AG20443 (cell line): ENCODE data around the gene RALA.
A peak's percentile ranks its signal among the peaks of the same experiment; 100 is the strongest.
"Not testable (repeated sequence)": the region's sequence is repeated elsewhere in the genome, so short reads cannot be mapped to it uniquely, and the experiment has no call there.

Experiments
- DNase-seq: peaks from one replicate; pipeline ENCODE4 v3.0.0; 2012; ENCODE audit warnings: low spot score, mixed read lengths

RALA gene

DNA sequence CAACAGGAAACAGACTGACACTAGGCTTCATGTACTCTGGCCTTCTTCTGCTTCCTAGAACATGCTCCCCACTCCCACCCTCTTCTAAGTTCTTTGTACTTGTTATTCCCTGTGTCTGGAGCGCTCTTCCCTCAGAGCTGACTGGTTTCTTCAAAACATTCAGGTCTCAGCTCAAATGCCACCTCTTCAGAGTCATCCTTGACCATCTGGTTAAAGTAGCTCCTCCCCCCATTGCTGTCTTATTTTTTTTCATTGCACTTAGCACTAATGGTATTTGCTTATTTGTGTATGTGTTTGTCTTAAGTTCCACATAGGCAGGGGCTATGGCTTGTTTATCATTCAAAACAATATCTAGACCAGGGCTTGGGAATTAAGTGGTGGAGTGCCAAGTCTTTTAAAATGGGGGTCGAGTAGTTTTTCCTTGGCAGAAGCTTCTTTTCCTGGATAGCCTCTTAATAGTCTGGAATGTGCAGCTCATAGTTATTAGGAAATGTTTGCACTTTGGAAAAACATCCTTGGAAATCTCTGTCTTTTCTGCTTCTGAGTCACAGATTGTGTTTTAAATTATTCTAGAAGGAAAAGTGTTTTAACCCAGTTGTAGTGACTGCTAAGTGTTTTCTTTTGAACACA lies 60.0 kb downstream of the RALA start:
- DNase-seq, result peak; percentile 64

DNA sequence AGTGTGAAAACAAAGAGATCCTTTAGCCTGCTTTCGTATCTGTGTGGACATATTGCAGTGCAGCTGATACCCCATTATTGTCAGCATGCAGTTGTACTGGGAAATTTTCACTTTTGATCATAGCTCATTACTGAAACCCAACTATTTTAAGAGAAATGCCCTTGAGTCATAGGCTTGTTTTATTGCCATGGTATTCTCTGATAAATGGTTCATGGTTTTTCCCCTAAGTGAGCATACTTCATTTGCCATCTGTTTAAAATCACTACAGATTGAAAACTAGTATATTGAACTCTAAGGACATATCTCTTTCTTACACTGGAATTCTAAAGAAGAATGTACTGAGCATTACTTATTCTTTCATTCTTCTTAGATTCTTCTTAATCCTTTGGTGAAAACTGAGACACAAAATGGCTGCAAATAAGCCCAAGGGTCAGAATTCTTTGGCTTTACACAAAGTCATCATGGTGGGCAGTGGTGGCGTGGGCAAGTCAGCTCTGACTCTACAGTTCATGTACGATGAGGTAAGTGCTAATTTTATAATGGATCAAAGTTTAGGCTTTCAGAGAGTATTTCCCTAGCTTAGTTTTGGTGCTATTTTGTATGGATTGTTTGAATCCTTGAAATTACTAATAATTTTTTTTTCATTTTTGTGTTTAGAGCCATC lies 63.0 kb downstream of the RALA start:
- peak; percentile 32 for DNase-seq

DNA sequence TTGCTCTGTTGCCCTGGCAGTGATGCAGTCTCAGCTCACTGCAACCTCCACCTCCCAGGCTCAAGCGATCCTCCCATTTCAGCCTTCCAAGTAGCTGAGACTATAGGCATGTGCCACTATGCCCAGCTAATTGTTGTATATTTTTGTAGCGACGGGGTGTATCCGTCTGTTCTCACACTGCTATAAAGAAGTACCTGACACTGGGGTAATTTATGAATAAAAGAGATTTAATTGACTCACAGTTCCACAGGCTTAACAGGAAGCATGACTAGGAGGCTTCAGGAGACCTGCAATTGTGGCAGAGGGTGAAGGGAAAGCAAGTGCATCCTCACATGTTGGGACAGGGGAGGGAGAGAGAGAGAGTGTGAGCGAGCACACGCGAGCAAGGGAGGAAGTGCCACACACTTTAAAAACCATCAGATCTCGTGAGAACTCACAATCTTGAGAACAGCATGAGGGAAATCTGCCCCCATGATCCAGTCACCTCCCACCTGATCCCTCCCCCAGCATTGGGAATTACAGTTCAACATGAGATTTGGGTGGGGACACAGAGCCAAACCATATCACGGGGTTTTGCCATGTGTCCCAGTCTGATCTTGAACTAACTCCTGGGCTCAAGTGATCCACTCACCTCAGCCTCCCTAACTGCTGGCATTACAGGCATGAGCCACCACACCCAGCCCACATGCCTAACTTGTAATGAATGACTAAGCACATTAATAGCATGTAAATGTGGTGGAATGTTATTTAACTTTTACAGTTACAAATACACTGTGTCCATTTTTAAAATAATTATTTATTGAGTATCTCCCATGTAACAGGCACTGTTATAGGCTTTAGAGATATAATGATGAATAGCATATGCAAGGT lies 65.5 kb downstream of the RALA start:
- DNase-seq, result no peak

DNA sequence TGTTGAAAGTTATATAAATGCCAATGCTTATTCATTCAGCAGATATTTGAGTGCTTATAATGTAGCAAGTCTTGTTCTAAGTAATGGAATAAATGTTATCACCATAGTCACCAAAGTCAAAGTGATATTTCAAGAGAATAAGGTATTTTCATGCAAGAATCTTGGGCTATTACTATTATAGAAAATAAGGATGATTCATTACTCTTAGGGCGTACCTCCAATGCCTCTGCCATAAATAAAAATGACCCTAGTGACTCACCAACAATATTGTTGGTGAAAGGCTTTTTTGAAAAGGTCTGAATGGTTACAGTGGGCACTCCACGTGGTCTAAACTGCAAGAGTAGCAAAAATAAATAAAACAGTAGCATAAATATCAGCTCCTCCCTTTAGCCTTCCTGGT lies 68.4 kb downstream of the RALA start:
- peak; percentile 24 for DNase-seq

DNA sequence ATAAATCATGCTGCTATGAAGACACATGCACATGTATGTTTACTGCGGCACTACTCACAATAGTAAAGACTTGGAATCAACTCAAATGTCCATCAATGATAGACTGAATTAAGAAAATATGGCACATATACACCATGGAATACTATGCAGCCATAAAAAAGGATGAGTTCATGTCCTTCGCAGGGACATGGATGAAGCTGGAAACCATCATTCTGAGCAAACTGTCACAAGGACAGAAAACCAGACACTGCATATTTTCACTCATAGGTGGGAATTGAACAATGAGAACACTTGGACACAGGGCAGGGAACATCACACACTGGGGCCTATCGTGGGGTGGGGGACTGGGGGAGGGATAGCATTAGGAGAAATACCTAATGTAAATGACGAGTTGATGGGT lies 69.7 kb downstream of the RALA start:
- DNase-seq, result not testable (repeated sequence)

DNA sequence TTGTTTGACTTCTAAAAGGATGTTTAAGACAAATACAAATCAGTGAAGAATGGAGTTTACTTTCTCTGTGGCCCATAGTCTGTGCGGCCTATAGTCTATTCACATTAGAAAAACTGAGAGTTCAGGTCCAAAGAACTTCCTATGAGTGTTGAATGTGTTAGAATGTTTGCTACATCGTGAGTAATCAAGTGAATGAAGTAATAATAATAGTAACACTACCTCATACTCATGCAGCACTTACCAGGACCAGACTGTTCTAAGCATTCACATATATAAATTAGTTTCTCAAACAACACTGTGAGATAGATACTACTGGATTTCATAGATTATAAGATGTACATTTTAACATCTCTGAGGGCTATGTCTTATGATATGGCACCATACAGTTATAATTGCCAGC lies 70.4 kb downstream of the RALA start:
- no peak for DNase-seq

DNA sequence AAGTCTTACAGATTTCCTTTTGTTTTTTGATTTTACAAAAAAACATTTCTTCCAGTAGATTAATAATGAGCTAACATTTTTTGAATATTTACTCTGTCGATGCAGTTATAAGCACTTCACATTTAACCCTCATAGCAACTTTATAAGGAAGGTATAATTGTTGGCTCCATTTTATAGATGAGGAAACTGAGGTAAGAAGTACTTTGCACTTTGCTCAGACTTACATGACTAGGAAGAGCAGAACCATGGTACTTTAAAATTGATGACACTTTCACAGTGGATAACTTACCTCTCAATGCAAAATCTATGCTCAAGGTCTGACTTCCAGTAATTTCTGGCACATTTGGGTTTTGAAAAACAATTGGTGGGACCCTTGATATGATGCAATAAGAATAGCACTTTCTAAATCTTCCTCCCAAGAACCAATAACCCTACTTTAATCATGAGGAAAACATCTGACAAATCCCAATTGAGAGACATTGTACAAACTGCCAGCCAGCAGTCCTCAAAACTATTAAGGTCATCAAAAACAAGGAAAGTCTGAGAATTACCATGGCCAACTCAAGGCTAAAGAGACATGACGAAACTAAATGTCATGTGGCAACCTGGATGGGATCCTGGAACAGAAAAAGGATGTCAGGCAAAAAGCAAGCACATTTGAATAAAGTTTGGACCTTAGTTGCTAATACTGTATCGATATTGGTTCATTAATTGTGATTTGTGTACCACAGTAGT lies 72.6 kb downstream of the RALA start:
- DNase-seq, result no peak

DNA sequence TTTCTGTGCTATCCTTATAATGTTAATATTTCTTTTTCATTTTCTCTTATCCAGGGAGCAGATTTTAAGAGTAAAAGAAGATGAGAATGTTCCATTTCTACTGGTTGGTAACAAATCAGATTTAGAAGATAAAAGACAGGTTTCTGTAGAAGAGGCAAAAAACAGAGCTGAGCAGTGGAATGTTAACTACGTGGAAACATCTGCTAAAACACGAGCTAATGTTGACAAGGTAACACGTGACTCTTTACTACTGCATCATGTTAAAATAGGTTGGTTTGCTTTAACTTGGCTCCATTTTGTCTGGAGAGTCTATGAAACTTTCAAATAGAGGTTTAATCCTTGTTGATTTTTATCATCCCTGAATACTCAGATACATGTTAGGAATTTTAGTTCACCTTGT lies 73.3 kb downstream of the RALA start:
- DNase-seq, result no peak

DNA sequence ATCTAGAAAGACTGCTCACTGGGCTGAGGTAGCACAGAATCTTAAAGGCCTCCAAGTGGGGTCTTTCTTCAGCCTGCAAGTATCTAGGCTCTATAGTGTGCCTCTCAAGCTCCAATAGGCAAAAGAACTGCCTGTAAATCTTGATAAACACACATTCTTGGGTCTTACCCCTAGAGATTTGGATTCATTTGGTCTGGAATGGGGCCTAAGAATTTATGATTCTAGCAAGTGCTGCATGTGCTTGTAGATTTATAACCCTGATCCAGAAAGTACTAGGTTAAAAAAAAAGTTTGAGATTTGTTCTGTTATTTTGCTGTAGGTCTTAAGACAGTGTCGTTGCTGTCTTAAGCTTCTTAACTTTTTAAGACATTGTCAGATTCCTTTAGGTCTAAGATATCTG lies 74.1 kb downstream of the RALA start:
- DNase-seq, result no peak

DNA sequence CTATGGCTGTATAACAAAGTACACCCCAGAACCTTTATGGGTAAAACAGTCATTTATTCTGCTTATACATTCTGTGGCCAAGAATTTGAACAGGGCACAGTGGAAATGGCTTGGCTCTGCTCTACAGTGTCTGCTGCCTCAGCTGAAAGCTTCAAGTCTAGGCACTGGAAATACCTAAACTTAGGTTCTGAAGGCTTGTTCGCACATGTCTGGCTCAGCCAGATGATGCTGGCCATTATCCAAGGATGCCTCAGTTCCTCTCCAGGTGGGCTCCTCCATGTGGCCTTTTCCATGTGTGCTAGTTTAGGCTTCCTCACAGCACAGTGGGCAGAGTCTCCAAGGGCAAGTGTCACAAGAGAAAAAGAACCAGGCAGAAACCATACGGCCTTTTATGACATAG lies 76.8 kb downstream of the RALA start:
- DNase-seq, result no peak

DNA sequence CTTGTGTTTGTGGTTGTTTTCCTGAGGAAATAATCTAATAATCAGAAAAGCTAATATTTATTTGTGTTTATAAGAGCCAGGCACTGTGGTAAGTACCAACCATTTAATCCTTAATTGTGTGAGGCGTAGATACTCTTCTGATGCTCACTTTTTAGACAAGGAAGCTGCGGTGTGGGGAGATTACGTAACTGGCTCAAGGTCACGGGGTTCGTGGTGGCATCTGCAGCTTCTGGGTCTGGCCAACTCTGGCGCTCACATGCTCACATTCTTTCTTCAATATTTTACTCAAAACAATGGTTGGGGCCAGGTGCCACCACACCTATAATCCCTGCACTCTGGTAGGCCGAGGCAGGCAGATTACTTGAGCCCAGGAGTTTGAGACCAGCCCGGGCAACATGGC lies 77.6 kb downstream of the RALA start:
- DNase-seq, result no peak

DNA sequence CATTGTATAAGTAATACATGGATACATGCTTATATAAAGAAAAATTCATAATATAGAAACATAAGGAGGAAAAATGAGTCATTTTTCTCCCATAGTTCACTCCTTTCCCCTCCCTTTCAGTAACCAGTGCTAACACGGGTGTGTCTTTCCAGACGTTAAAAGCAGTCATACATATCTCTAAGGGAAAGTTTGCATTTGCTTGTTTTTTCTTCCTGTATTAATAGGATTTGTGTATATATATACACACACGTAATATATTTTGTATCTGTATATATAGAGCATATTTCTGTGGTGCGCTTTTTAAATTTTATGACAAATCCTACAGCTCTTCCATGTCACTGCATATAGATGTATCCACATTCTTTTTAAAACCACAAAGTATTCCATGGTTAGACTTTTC lies 78.8 kb downstream of the RALA start:
- no peak for DNase-seq

DNA sequence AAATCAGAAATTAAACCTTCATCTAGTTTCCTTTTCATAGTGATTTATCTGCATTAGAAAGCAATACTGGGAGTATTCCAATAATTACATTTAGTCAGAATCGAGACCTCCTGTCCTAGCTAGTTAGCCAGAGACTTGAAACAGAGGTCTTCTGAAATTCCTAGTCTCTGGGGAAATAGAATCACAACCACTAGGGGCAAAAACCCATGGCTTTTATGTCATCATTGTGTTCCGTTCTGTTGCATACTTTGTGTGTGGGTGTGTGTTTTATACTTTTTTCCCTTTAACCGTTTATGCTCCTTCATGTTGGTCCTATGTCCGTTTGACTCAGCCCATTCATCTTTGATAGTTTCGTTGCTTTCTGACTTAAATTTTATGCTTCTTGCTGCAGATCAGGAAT lies 79.8 kb downstream of the RALA start:
- no peak for DNase-seq

DNA sequence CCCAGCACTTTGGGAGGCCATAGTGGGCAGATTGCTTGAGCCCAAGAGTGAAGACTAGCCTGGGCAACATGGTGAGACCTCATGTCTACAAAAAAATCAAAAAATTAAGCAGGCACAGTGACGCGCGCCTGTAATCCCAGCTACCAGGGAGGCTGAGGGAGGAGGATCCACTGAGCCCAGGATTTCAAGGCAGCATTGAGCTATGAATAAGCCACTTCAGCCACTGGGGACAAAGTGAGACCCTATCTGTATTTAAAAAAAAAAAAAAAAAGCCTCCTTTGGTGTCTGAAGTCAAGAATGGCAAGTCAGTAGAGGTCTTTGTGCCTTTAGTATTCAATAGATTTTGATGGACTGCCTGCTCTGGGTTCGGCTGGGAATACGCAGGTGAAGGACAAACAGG lies 85.7 kb downstream of the RALA start:
- DNase-seq, result no peak

DNA sequence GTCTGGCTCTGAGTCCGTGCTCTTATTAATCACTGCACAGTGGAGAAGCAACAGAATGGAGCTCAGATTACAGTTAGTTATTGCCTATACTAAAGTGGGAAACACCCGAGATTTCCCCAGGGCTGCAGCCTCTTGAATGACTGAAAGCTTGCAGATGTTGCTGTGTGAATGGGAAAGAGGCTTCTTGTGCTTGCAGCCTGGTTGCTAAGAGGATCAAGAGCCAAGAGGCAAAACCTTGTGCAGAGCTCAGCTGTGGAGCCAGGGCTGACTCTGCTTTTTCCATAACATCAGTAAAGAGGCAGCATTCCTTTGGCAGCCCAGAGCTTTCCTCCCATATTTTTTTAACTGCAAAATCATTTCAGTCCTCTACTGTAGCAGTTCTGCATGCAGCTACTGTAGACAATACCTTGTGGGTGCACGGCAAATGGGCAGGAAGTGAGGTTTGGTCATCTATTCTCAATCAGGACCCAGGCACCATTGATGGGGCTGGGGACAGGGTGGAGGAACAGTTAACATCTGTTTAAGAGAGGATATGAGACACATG lies 86.5 kb downstream of the RALA start:
- peak; percentile 81 for DNase-seq

DNA sequence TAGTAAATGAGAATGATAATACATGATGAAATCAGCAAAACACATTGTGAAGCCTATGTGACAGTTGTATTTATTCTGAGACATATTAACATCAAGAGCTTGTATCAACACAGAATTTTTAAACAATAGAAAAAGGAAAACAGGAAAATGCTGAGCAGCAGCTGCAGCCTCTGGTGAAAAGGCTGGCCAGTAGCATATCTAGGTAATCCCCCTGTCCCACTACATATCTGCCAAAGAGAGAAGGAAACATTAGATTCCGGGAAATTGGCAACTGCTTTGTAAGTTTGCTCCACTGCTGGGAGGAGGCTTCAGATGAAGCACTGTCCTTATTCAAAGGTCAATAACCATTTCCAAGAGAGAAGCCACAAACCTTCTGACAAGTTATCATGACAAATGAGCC lies 89.4 kb downstream of the RALA start:
- DNase-seq, result no peak

DNA sequence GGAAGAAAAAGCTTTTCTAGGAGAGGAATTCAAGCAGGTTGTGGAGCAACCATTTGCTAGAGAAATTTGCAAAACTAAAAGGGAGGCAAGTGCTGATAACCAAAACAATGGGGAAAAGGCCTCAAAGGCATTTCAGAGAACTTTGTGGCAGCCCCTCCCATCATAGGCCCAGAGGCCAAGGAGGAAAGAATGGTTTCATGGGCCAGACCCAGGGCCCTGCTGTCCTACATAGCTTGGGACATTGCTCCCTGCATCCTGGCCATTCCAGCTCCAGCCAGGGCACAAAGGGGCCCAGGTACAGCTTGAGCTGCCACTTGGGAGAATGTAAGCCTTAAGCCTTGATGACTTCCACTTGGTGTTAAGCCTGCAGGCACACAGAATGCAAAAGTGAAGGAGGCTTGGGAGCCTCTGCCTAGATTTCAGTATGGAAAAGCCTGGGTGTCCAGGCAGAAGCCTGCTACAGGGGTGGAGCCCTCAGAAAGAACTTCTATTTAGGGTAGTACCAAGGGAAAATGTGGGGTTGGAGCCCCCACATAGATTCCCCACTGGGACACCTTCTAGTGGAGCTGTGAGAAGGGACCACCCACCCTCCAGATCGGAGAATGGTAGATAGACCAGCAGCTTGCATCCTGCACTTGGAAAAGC lies 91.2 kb downstream of the RALA start:
- no peak for DNase-seq

DNA sequence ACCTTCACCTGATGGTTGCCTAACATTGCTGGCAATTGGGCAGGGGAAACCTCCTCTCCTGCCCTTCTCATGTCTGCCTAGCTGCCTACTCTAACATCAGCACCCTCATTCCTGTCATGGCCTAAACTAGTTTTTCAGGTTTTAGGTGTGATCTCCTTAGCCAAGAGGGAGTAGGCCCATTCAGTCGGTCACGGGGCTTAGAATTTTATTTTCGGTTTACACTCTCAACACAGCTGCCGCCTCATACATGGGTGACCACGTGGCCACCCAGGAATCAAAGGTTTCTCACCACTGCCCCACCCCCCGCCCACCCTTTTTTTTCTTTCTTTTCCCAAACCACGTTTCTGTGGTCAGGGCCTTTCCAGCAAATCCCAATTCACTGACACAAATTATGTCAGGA lies 97.2 kb downstream of the RALA start:
- DNase-seq, result no peak

DNA sequence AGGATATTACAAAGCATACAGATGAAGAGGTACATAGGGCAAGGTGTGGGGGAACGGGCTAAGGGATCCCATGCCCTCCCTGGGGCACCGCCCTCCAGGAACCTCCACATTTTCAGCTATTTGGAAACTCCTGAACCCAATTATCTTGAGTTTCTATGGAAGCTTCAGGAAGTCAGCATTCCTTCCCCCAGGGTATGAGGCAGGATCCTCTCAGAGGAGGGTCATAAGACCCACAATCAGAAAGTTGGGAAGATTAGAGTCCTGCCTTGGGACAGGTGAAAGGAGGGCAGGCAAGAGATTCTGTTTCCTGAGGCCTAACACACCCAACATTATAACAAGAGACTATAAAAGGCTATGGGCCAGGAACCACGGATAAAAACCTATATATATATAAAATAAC lies 98.0 kb downstream of the RALA start:
- DNase-seq, result no peak

DNA sequence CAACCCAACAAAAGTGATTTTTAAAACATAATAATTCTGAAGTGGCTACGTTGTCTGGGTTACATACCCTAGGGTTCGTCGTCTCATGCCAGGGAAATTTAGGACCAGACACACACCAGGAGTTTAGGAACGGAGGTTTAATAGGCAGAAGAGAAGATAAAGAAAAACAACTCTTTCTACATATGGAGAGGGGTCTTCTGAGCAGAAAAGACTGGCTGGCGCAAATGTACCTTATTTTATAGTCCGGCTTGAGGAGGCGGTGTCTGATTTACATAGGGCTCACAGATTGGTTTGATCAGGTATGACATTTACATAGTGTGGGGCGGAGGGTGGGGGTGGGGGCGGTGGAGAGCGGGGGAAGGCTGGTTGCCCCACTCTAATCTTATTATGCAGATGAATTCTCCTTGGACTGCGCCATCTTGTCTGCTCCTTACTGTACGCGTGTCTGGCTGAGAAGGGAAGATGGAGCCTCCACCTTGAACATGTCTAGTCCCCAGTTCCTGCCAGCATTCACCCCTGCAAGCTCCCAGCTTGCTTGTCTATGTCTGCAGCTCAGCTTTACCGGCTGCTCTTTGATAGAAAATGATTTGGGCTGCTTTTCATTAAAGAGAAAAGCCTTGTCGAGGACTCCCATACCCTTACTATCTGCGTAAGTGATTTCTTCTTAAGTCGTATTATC lies 98.7 kb downstream of the RALA start:
- no peak for DNase-seq
